ENCODE measurements around the gene NME4.

NME4 gene

DNA sequence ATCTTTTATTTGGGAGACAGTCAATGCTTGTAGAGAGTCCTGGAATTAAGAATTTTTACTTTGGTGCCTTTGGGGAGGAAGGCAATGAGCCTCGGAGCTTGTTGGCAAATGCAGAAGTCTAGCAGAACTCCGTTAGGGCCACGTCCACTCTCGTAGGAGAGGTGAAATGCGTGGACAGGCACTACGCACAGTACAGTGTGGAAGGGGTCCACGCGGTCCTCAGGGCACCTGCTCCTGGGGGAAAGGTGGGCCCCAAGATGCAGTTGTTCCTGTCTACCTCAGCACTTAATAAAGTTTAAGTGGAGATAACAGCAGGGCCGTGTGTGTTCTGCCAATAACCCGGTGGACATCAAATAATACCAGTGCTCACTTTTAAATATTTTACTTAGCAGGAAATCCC is 30.3 kb downstream of the NME4 start:
- no peak overlapping the region for H3K27ac ChIP-seq (ENCODE audit: low read length, poor library complexity, severe bottlenecking)
- no peak overlapping the region for H3K23ac ChIP-seq (ENCODE audit: low read length in 2 of 2)
- H3K27me3 ChIP-seq (ENCODE audit: control insufficient read depth in 1 of 2, insufficient read depth in 1 of 2, low read length in 2 of 2): no peaks in the 10 kb centered on the region
- H3K4me1 ChIP-seq (ENCODE audit: control insufficient read depth, insufficient read depth, low read depth, low read length): peaks cover 31% of the 10 kb centered on the region
- no peak overlapping the region for H2BK120ac ChIP-seq (ENCODE audit: low read depth, low read length)
- DNase-seq: no peak
- H3K36me3 ChIP-seq (ENCODE audit: control insufficient read depth in 1 of 2, insufficient read depth in 2 of 2, low read depth in 1 of 2, low read length in 2 of 2): peaks cover 3% of the 10 kb centered on the region in 2 experiments
- no peak overlapping the region for H2AK5ac ChIP-seq (ENCODE audit: low read length, severe bottlenecking)
- H3K4me2 ChIP-seq (ENCODE audit: low read length, poor library complexity, severe bottlenecking): peak overlapping the region; percentile 99
- no peak overlapping the region for H4K91ac ChIP-seq (ENCODE audit: low read length)
- no peak overlapping the region for H2BK15ac ChIP-seq (ENCODE audit: low read depth, poor library complexity, severe bottlenecking)
- peak overlapping the region in 1 of 2 experiments; percentile 86 for H3K4me3 ChIP-seq (ENCODE audit: insufficient read depth in 1 of 2, low read depth in 1 of 2, low read length in 2 of 2)
- H3K9ac ChIP-seq (ENCODE audit: low read length): peak overlapping the region; percentile 75
- no peaks in the 10 kb centered on the region for H3K9me3 ChIP-seq (ENCODE audit: control insufficient read depth, low read length)
- H3K4ac ChIP-seq (ENCODE audit: low read depth in 1 of 2, low read length in 2 of 2): no peak overlapping the region
- H3K18ac ChIP-seq (ENCODE audit: low read depth in 1 of 2, low read length in 2 of 2): no peak overlapping the region
- no peak overlapping the region for H3K14ac ChIP-seq (ENCODE audit: low read length in 2 of 2)
- H2BK12ac ChIP-seq (ENCODE audit: low read length in 2 of 2): no peak overlapping the region
- no peak overlapping the region for H2BK5ac ChIP-seq (ENCODE audit: low read depth, low read length, poor library complexity, severe bottlenecking)
- no peak overlapping the region for H4K8ac ChIP-seq (ENCODE audit: low read length)
- 83% methylated on average over 10 of the region's 10 CpGs for WGBS
- no peak overlapping the region for H2AFZ ChIP-seq (ENCODE audit: low read depth, low read length)
- peaks cover 27% of the 10 kb centered on the region for H3K79me1 ChIP-seq (replicated peaks; ENCODE audit: low read length, poor library complexity, severe bottlenecking)

DNA sequence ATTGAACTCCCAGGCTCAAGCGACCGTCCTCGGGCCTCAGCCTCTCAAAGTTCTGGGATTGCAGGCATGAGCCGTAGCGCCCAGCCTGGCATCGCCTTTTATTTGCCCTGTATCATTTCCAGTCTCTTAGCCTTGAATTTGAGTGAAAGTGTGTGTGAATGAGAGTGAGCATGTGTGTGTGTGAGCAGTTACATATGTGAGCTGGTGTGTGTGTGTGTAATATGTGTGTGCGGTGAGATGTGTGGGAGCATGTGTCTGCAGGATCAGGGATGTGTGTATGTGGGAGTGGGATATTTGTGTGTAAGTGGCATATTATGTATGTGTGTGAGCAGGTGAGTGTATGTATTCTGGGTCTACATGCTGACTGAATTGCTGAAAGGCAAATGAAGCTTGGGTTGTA is 33.9 kb downstream of the NME4 start:
- no peak overlapping the region for H3K23ac ChIP-seq (ENCODE audit: low read length in 2 of 2)
- no peak overlapping the region for H2BK120ac ChIP-seq (ENCODE audit: low read depth, low read length)
- H3K4me2 ChIP-seq (ENCODE audit: low read length, poor library complexity, severe bottlenecking): no peak overlapping the region
- no peak overlapping the region for H3K14ac ChIP-seq (ENCODE audit: low read length in 2 of 2)
- no peak overlapping the region for H4K91ac ChIP-seq (ENCODE audit: low read length)
- DNase-seq: no peak
- H3K27ac ChIP-seq (ENCODE audit: low read length, poor library complexity, severe bottlenecking): no peak overlapping the region
- 99% methylated on average over 7 of the region's 7 CpGs for WGBS
- no peak overlapping the region for H4K8ac ChIP-seq (ENCODE audit: low read length)
- H3K9ac ChIP-seq (ENCODE audit: low read length): no peak overlapping the region
- no peak overlapping the region for H2BK15ac ChIP-seq (ENCODE audit: low read depth, poor library complexity, severe bottlenecking)
- peaks cover 16% of the 10 kb centered on the region for H3K4me1 ChIP-seq (ENCODE audit: control insufficient read depth, insufficient read depth, low read depth, low read length)
- no peak overlapping the region for H3K4me3 ChIP-seq (ENCODE audit: insufficient read depth in 1 of 2, low read depth in 1 of 2, low read length in 2 of 2)
- H3K18ac ChIP-seq (ENCODE audit: low read depth in 1 of 2, low read length in 2 of 2): no peak overlapping the region
- H3K27me3 ChIP-seq (ENCODE audit: control insufficient read depth in 1 of 2, insufficient read depth in 1 of 2, low read length in 2 of 2): no peaks in the 10 kb centered on the region
- no peaks in the 10 kb centered on the region for H3K9me3 ChIP-seq (ENCODE audit: control insufficient read depth, low read length)
- no peak overlapping the region for H2AK5ac ChIP-seq (ENCODE audit: low read length, severe bottlenecking)
- peaks cover 3 to 9% of the 10 kb centered on the region in 2 experiments for H3K36me3 ChIP-seq (ENCODE audit: control insufficient read depth in 1 of 2, insufficient read depth in 2 of 2, low read depth in 1 of 2, low read length in 2 of 2)
- peaks cover 34% of the 10 kb centered on the region for H3K79me1 ChIP-seq (replicated peaks; ENCODE audit: low read length, poor library complexity, severe bottlenecking)
- no peak overlapping the region for H2BK5ac ChIP-seq (ENCODE audit: low read depth, low read length, poor library complexity, severe bottlenecking)
- H3K4ac ChIP-seq (ENCODE audit: low read depth in 1 of 2, low read length in 2 of 2): no peak overlapping the region
- H2AFZ ChIP-seq (ENCODE audit: low read depth, low read length): no peak overlapping the region
- H2BK12ac ChIP-seq (ENCODE audit: low read length in 2 of 2): no peak overlapping the region

- Histone ChIP-seq H3K4me1 (ENCODE audit: control insufficient read depth, insufficient read depth, low read depth, low read length) (peaks cover 4% of the 10 kb centered on the region), H3K9ac (ENCODE audit: low read length) (no peak overlapping the region), H3K4me2 (ENCODE audit: low read length, poor library complexity, severe bottlenecking) (no peak overlapping the region), H2AFZ (ENCODE audit: low read depth, low read length) (no peak overlapping the region), H3K4me3 (ENCODE audit: insufficient read depth in 1 of 2, low read depth in 1 of 2, low read length in 2 of 2) (no peak overlapping the region), H3K79me1 (replicated peaks; ENCODE audit: low read length, poor library complexity, severe bottlenecking) (peaks cover 48% of the 10 kb centered on the region), H3K18ac (ENCODE audit: low read depth in 1 of 2, low read length in 2 of 2) (no peak overlapping the region), H4K8ac (ENCODE audit: low read length) (no peak overlapping the region), H4K91ac (ENCODE audit: low read length) (no peak overlapping the region), H3K36me3 (ENCODE audit: control insufficient read depth in 1 of 2, insufficient read depth in 2 of 2, low read depth in 1 of 2, low read length in 2 of 2) (peaks cover 4 to 5% of the 10 kb centered on the region in 2 experiments), H3K9me3 (ENCODE audit: control insufficient read depth, low read length) (no peaks in the 10 kb centered on the region), H3K4ac (ENCODE audit: low read depth in 1 of 2, low read length in 2 of 2) (no peak overlapping the region), H2BK12ac (ENCODE audit: low read length in 2 of 2) (no peak overlapping the region), H2BK15ac (ENCODE audit: low read depth, poor library complexity, severe bottlenecking) (no peak overlapping the region), H2AK5ac (ENCODE audit: low read length, severe bottlenecking) (no peak overlapping the region), H3K14ac (ENCODE audit: low read length in 2 of 2) (no peak overlapping the region), H3K27me3 (ENCODE audit: control insufficient read depth in 1 of 2, insufficient read depth in 1 of 2, low read length in 2 of 2) (no peaks in the 10 kb centered on the region), H2BK120ac (ENCODE audit: low read depth, low read length) (no peak overlapping the region), H3K27ac (ENCODE audit: low read length, poor library complexity, severe bottlenecking) (no peak overlapping the region), H2BK5ac (ENCODE audit: low read depth, low read length, poor library complexity, severe bottlenecking) (no peak overlapping the region), H3K23ac (ENCODE audit: low read length in 2 of 2) (no peak overlapping the region)
- WGBS: 96% methylated on average over 6 of the region's 6 CpGs
- DNase-seq: no peak
Measured at GRCh38 chr16:440627-441026, 43.6 kb downstream of the NME4 start.

DNA sequence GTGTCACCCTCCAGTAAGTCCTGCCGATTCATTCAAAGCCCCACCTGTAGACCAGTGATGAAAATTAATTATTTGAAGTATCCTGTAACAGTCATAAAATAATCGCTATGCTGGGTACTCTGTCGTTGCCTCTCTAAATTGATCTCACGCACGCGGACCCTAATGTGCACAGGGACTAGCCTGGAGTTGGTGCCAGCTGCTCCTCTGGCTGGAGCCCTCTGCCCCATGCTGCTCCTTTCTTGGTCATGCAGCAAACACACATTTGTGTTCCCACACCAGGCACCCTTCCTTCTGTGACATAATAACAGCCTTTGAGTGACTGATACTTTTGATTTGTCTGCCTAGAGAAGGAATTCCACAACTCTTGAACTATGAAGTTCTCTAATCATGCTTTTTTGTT is 44.4 kb downstream of the NME4 start:
- no peak overlapping the region for H2BK12ac ChIP-seq (ENCODE audit: low read length in 2 of 2)
- no peak overlapping the region for H2BK15ac ChIP-seq (ENCODE audit: low read depth, poor library complexity, severe bottlenecking)
- H3K27me3 ChIP-seq (ENCODE audit: control insufficient read depth in 1 of 2, insufficient read depth in 1 of 2, low read length in 2 of 2): no peaks in the 10 kb centered on the region
- H2AK5ac ChIP-seq (ENCODE audit: low read length, severe bottlenecking): no peak overlapping the region
- DNase-seq: no peak
- no peak overlapping the region for H3K23ac ChIP-seq (ENCODE audit: low read length in 2 of 2)
- no peak overlapping the region for H4K91ac ChIP-seq (ENCODE audit: low read length)
- no peak overlapping the region for H3K14ac ChIP-seq (ENCODE audit: low read length in 2 of 2)
- no peak overlapping the region for H3K9ac ChIP-seq (ENCODE audit: low read length)
- no peak overlapping the region for H3K4ac ChIP-seq (ENCODE audit: low read depth in 1 of 2, low read length in 2 of 2)
- H2BK120ac ChIP-seq (ENCODE audit: low read depth, low read length): no peak overlapping the region
- H3K36me3 ChIP-seq (ENCODE audit: control insufficient read depth in 1 of 2, insufficient read depth in 2 of 2, low read depth in 1 of 2, low read length in 2 of 2): peaks cover 4% of the 10 kb centered on the region in 2 experiments
- WGBS: over 99% methylated on average over 5 of the region's 6 CpGs
- H3K9me3 ChIP-seq (ENCODE audit: control insufficient read depth, low read length): no peaks in the 10 kb centered on the region
- no peak overlapping the region for H3K27ac ChIP-seq (ENCODE audit: low read length, poor library complexity, severe bottlenecking)
- H2AFZ ChIP-seq (ENCODE audit: low read depth, low read length): no peak overlapping the region
- no peak overlapping the region for H2BK5ac ChIP-seq (ENCODE audit: low read depth, low read length, poor library complexity, severe bottlenecking)
- H3K4me3 ChIP-seq (ENCODE audit: insufficient read depth in 1 of 2, low read depth in 1 of 2, low read length in 2 of 2): no peak overlapping the region
- no peak overlapping the region for H3K18ac ChIP-seq (ENCODE audit: low read depth in 1 of 2, low read length in 2 of 2)
- H3K4me2 ChIP-seq (ENCODE audit: low read length, poor library complexity, severe bottlenecking): no peak overlapping the region
- no peak overlapping the region for H4K8ac ChIP-seq (ENCODE audit: low read length)
- H3K79me1 ChIP-seq (replicated peaks; ENCODE audit: low read length, poor library complexity, severe bottlenecking): peaks cover 48% of the 10 kb centered on the region
- H3K4me1 ChIP-seq (ENCODE audit: control insufficient read depth, insufficient read depth, low read depth, low read length): peaks cover 4% of the 10 kb centered on the region
